K562 (cell line): ENCODE measurements around the gene ARHGAP35. TPM values are rescaled to one million over a fixed set of nuclear protein-coding genes. Genes with fewer than 3 reads are reported as not detected.
A peak's percentile ranks its signal among the peaks of the same experiment; 100 is the strongest.

Experiments
- ARID1B ChIP-seq: fragments of 450-650 bp; IDR thresholded peaks from 2 replicates; pipeline ENCODE4 v1.6.1; 2016; ENCODE audit warnings: antibody characterized with exemption, mild to moderate bottlenecking, inconsistent platforms
- ATF7 ChIP-seq: fragments of 450-650 bp; IDR thresholded peaks from 2 replicates; pipeline ENCODE4 v1.7.1; 2014; ENCODE audit warnings: mild to moderate bottlenecking, moderate library complexity
- DDX20 ChIP-seq: fragments of 450-650 bp; IDR thresholded peaks from 2 replicates; pipeline ENCODE4 v1.6.1; 2016; ENCODE audit warnings: missing genetic modification characterization, low read depth, mild to moderate bottlenecking, missing compliant biosample characterization, moderate library complexity
- FOXK2 ChIP-seq, 2 experiments: fragments of 450-650 bp; IDR thresholded peaks in 1 of 2; conservative IDR thresholded peaks in 1 of 2; 2 replicates each; pipeline ENCODE4 v1.6.1; 2016; ENCODE audit warnings: low read depth in 2 of 2, mild to moderate bottlenecking in 1 of 2
- FUS ChIP-seq: fragments of 200-400 bp; formaldehyde crosslinking; optimal IDR thresholded peaks from 2 replicates; pipeline ENCODE3; 2017; ENCODE audit warnings: low read depth, low read length
- MECOM ChIP-seq: fragments of 250-450 bp; sonication (Bioruptor Pico); IDR thresholded peaks from 2 replicates; pipeline ENCODE4 v1.8.0; 2022; ENCODE audit warnings: inconsistent platforms
- RBM22 ChIP-seq: fragments of 200-400 bp; formaldehyde crosslinking; IDR thresholded peaks from 2 replicates; pipeline ENCODE4 v1.6.1; 2018; ENCODE audit warnings: low read length, low read depth; ENCODE audit not compliant: poor library complexity, severe bottlenecking
- SMARCC2 ChIP-seq: fragments of 450-650 bp; IDR thresholded peaks from 2 replicates; pipeline ENCODE4 v1.6.1; 2017; ENCODE audit warnings: antibody characterized with exemption, moderate library complexity, mild to moderate bottlenecking, low read depth
- ZNF707 ChIP-seq: fragments of 250-450 bp; sonication (Bioruptor Pico); conservative IDR thresholded peaks from 2 replicates; pipeline ENCODE4 v1.8.0; 2022; ENCODE audit warnings: inconsistent platforms, mild to moderate bottlenecking, moderate library complexity
- ZZZ3 ChIP-seq: fragments of 450-650 bp; IDR thresholded peaks from 2 replicates; pipeline ENCODE4 v1.6.1; 2016; ENCODE audit warnings: antibody characterized with exemption, mild to moderate bottlenecking, moderate library complexity
- polyA plus RNA-seq, 8 experiments: library from polyadenylated mRNA; depleted of rRNA in 4 of 8; stranded (reverse) in 5 of 8; unstranded in 3 of 8; fragments of >200 nt; fragmentation: Nextera tagmentation in 2 of 8; fragmentation: Illumina TruSeq in 1 of 8; extraction: Ambion mirVana in 2 of 8; extraction: Trizol in 1 of 8; gene quantifications; 2 replicates each; pipeline versions ENCODE4 v1.2.1 to v1.2.3, GENCODE V29; 2011 to 2014; ENCODE audit warnings: inconsistent platforms in 1 of 8, missing spikeins in 1 of 8
- total RNA-seq, 7 experiments: library from RNA; depleted of rRNA in 6 of 7; stranded (reverse); fragments of >200 nt in 6 of 7; fragmentation: Illumina TruSeq in 2 of 7; extraction: Trizol in 2 of 7; gene quantifications; 2 replicates each; pipeline versions ENCODE4 v1.2.1 to v1.2.3, GENCODE V29; 2011 to 2021; ENCODE audit warnings: low replicate concordance in 1 of 7
- TF ChIP-seq, protein P1 (sequence below): sonication (generic); formaldehyde crosslinking; IDR thresholded peaks from 2 replicates; pipeline ENCODE4 v1.8.0; 2023; ENCODE audit warnings: missing genetic modification reagents, mild to moderate bottlenecking, borderline replicate concordance
- TF ChIP-seq, protein P2 (sequence below): sonication (generic); formaldehyde crosslinking; IDR thresholded peaks from 2 replicates; pipeline ENCODE4 v1.8.0; 2022; ENCODE audit warnings: mild to moderate bottlenecking, missing genetic modification reagents
- TF ChIP-seq, protein P3 (sequence below): fragments of 450-650 bp; IDR thresholded peaks from 2 replicates; pipeline ENCODE4 v1.6.1; 2017; ENCODE audit warnings: antibody characterized with exemption
- TF ChIP-seq, protein P4 (sequence below): fragments of 250-450 bp; sonication (Bioruptor Pico); IDR thresholded peaks from 2 replicates; pipeline ENCODE4 v1.5.0; 2022; ENCODE audit warnings: mild to moderate bottlenecking

ARHGAP35 gene
- total and polyA plus RNA-seq, 9 of the 15 experiments (the other 6 are each of a cell fraction or from before 2014, with no cell fraction given), result 0.27 to 26.4 (median 10.2) TPM

DNA sequence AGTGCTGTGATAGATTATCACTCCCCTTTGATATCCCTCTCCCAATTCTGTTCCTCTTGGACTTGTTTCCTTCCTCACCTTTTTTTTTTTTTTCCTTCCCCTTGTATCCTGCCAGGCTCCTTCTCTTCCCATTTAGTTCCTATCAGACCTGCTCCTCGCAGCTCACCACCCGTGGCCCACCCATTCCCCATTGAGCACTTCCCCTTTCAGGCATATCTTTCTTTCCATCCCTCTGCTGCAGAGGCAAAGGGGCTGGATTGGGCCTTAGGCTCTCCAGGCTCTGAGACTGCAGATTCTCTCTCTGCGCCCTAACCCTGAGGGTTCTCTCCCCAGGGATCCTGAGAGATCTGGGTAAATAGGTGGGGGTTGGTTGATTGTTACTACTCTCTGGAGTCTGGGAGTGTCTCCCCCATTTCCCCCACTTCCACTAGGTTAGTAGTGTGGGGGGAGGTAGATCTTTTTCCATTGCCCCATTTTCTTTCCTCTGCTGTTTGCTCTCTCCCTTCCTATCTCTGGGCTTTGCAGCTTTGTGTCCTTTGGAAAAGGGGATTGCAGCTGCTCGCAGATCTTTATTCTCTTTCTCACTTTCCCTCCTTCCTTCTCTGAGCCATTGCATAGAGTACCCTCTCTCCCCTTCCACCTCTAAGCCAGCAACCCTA, 2.3 kb downstream of the ARHGAP35 start (continued):
- TF ChIP-seq, protein P1, sequence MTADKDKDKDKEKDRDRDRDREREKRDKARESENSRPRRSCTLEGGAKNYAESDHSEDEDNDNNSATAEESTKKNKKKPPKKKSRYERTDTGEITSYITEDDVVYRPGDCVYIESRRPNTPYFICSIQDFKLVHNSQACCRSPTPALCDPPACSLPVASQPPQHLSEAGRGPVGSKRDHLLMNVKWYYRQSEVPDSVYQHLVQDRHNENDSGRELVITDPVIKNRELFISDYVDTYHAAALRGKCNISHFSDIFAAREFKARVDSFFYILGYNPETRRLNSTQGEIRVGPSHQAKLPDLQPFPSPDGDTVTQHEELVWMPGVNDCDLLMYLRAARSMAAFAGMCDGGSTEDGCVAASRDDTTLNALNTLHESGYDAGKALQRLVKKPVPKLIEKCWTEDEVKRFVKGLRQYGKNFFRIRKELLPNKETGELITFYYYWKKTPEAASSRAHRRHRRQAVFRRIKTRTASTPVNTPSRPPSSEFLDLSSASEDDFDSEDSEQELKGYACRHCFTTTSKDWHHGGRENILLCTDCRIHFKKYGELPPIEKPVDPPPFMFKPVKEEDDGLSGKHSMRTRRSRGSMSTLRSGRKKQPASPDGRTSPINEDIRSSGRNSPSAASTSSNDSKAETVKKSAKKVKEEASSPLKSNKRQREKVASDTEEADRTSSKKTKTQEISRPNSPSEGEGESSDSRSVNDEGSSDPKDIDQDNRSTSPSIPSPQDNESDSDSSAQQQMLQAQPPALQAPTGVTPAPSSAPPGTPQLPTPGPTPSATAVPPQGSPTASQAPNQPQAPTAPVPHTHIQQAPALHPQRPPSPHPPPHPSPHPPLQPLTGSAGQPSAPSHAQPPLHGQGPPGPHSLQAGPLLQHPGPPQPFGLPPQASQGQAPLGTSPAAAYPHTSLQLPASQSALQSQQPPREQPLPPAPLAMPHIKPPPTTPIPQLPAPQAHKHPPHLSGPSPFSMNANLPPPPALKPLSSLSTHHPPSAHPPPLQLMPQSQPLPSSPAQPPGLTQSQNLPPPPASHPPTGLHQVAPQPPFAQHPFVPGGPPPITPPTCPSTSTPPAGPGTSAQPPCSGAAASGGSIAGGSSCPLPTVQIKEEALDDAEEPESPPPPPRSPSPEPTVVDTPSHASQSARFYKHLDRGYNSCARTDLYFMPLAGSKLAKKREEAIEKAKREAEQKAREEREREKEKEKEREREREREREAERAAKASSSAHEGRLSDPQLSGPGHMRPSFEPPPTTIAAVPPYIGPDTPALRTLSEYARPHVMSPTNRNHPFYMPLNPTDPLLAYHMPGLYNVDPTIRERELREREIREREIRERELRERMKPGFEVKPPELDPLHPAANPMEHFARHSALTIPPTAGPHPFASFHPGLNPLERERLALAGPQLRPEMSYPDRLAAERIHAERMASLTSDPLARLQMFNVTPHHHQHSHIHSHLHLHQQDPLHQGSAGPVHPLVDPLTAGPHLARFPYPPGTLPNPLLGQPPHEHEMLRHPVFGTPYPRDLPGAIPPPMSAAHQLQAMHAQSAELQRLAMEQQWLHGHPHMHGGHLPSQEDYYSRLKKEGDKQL (CRISPR knock-in tag), result no peak
- TF ChIP-seq FUS (no peak), RBM22 (no peak), ARID1B (peak; percentile 72), ATF7 (0 out of 2 replicates have a peak, but pooled peaks have one; percentile 8), SMARCC2 (peak; percentile 38), DDX20 (tag) (no peak), MECOM (no peak), FOXK2 (conservative IDR thresholded peaks at IDR 0.05 in 1 of 2, IDR thresholded peaks at IDR 0.05 in 1 of 2; ENCODE audit: low read depth in 2 of 2) (no peak), ZZZ3 (no peak), ZNF707 (CRISPR knock-in tag) (no peak)
- TF ChIP-seq, protein P2, sequence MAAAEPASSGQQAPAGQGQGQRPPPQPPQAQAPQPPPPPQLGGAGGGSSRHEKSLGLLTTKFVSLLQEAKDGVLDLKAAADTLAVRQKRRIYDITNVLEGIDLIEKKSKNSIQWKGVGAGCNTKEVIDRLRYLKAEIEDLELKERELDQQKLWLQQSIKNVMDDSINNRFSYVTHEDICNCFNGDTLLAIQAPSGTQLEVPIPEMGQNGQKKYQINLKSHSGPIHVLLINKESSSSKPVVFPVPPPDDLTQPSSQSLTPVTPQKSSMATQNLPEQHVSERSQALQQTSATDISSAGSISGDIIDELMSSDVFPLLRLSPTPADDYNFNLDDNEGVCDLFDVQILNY (CRISPR knock-in tag), result no peak
- TF ChIP-seq, protein P3, sequence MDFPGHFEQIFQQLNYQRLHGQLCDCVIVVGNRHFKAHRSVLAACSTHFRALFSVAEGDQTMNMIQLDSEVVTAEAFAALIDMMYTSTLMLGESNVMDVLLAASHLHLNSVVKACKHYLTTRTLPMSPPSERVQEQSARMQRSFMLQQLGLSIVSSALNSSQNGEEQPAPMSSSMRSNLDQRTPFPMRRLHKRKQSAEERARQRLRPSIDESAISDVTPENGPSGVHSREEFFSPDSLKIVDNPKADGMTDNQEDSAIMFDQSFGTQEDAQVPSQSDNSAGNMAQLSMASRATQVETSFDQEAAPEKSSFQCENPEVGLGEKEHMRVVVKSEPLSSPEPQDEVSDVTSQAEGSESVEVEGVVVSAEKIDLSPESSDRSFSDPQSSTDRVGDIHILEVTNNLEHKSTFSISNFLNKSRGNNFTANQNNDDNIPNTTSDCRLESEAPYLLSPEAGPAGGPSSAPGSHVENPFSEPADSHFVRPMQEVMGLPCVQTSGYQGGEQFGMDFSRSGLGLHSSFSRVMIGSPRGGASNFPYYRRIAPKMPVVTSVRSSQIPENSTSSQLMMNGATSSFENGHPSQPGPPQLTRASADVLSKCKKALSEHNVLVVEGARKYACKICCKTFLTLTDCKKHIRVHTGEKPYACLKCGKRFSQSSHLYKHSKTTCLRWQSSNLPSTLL, result no peak
- TF ChIP-seq, protein P4, sequence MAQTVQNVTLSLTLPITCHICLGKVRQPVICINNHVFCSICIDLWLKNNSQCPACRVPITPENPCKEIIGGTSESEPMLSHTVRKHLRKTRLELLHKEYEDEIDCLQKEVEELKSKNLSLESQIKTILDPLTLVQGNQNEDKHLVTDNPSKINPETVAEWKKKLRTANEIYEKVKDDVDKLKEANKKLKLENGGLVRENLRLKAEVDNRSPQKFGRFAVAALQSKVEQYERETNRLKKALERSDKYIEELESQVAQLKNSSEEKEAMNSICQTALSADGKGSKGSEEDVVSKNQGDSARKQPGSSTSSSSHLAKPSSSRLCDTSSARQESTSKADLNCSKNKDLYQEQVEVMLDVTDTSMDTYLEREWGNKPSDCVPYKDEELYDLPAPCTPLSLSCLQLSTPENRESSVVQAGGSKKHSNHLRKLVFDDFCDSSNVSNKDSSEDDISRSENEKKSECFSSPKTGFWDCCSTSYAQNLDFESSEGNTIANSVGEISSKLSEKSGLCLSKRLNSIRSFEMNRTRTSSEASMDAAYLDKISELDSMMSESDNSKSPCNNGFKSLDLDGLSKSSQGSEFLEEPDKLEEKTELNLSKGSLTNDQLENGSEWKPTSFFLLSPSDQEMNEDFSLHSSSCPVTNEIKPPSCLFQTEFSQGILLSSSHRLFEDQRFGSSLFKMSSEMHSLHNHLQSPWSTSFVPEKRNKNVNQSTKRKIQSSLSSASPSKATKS (CRISPR knock-in tag), result no peak
